Measurements from ENCODE around the gene ZNF746. TPM values are rescaled to one million over a fixed set of nuclear protein-coding genes. Genes with fewer than 3 reads are reported as not detected.
A peak's percentile ranks its signal among the peaks of the same experiment; 100 is the strongest.

The ZNF746 gene
- total and polyA plus RNA-seq, 4 experiments from 2014 or later = 3.7 to 25.6 (median 19.8) TPM

- ChIA-PET CTCF (ENCODE audit: partially characterized antibody) (interaction anchor here (0.6 to 5.1 kb wide), 12 partner anchors 8 to 280 kb away, joined by 3 to 43 read pairs (median 6); partner anchors contain the start of gene ZNF783), POLR2A (ENCODE audit: partially characterized antibody) (interaction anchor here (0.7 to 3.6 kb wide), 12 partner anchors 15 to 340 kb away, joined by 3 to 41 read pairs (median 4); partner anchors contain the start of genes ZNF398 and ZNF783)
- intact Hi-C loops (cut with micrococcal nuclease) = loop anchor here (1.0 to 5.0 kb wide), 4 partner anchors 37 to 220 kb away; partner anchors contain the start of genes ZNF212 and ZNF746
- H3K36me3 ChIP-seq (ENCODE audit: insufficient read depth, low read length) = peaks cover 16% of the 10 kb centered on the region
- H3K9me3 Mint-ChIP-seq = no peaks in the 10 kb centered on the region
- H3K27ac Mint-ChIP-seq = no peak overlapping the region
- peak in 1 of 5 donors; percentile 9 for DNase-seq
- no peak overlapping the region for H3K4me3 ChIP-seq (ENCODE audit: low read length in 2 of 2)
- peaks cover 2 to 28% of the 10 kb centered on the region in 2 donors for H3K36me3 Mint-ChIP-seq
- H3K4me1 ChIP-seq (ENCODE audit: insufficient read depth, low read length) = peaks cover 24% of the 10 kb centered on the region
- H3K9me3 ChIP-seq (ENCODE audit: control insufficient read depth in 1 of 2, low read length in 2 of 2) = no peaks in the 10 kb centered on the region
- H3K4me1 Mint-ChIP-seq = peaks cover 16 to 33% (median 28%) of the 10 kb centered on the region in 4 donors
- H3K27me3 ChIP-seq (ENCODE audit: insufficient read depth, low read length) = peaks cover 6% of the 10 kb centered on the region
- H3K27ac ChIP-seq (ENCODE audit: low read depth, low read length) = no peak overlapping the region
- peaks cover 0 to 3% of the 10 kb centered on the region in 2 donors for H3K27me3 Mint-ChIP-seq
- H3K4me3 Mint-ChIP-seq = no peak overlapping the region
Measured at GRCh38 chr7:149459540-149460452, 37.8 kb downstream of the ZNF746 start.

GRCh38 chr7:149459201-149459539 is 38.4 kb downstream of the ZNF746 start:
- no peaks in the 10 kb centered on the region for H3K9me3 ChIP-seq (ENCODE audit: control insufficient read depth in 1 of 2, low read length in 2 of 2)
- no peak for DNase-seq
- Mint-ChIP-seq H3K36me3 (peaks cover 8 to 34% of the 10 kb centered on the region in 2 donors), H3K27ac (peak overlapping the region in 6 of 7 donors; percentile 36 to 84 (median 66)), H3K4me1 (peaks cover 16 to 33% (median 28%) of the 10 kb centered on the region in 4 donors), H3K27me3 (peaks cover 0 to 3% of the 10 kb centered on the region in 2 donors), H3K9me3 (no peaks in the 10 kb centered on the region), H3K4me3 (peak overlapping the region; percentile 75 to 88 (median 83))
- no peak overlapping the region for H3K27ac ChIP-seq (ENCODE audit: low read depth, low read length)
- POLR2A ChIA-PET (ENCODE audit: partially characterized antibody) = interaction anchor here (0.7 to 3.6 kb wide), 2 partner anchors 37 to 312 kb away, joined by 3 to 41 read pairs; partner anchors contain the start of gene ZNF398
- intact Hi-C loops (cut with micrococcal nuclease) = no loop called here
- CTCF ChIA-PET (ENCODE audit: partially characterized antibody) = interaction anchor here (1.0 to 5.1 kb wide), 2 partner anchors 36 to 149 kb away, joined by 3 to 43 read pairs; no protein-coding TSS in a partner anchor
- H3K4me3 ChIP-seq (ENCODE audit: low read length in 2 of 2) = no peak overlapping the region
- H3K36me3 ChIP-seq (ENCODE audit: insufficient read depth, low read length) = peaks cover 18% of the 10 kb centered on the region
- H3K4me1 ChIP-seq (ENCODE audit: insufficient read depth, low read length) = peaks cover 24% of the 10 kb centered on the region
- H3K27me3 ChIP-seq (ENCODE audit: insufficient read depth, low read length) = peaks cover under 1% of the 10 kb centered on the region

- no peaks in the 10 kb centered on the region for H3K9me3 Mint-ChIP-seq
- Histone ChIP-seq H3K9me3 (ENCODE audit: control insufficient read depth in 1 of 2, low read length in 2 of 2) (no peaks in the 10 kb centered on the region), H3K27me3 (ENCODE audit: insufficient read depth, low read length) (no peaks in the 10 kb centered on the region), H3K27ac (ENCODE audit: low read depth, low read length) (no peak overlapping the region), H3K36me3 (ENCODE audit: insufficient read depth, low read length) (peaks cover 22% of the 10 kb centered on the region), H3K4me3 (ENCODE audit: low read length in 2 of 2) (no peak overlapping the region), H3K4me1 (ENCODE audit: insufficient read depth, low read length) (peaks cover 24% of the 10 kb centered on the region)
- intact Hi-C loops (cut with micrococcal nuclease) = no loop called here
- peaks cover 15 to 42% of the 10 kb centered on the region in 2 donors for H3K36me3 Mint-ChIP-seq
- H3K4me3 Mint-ChIP-seq = peak overlapping the region; percentile 75 to 88 (median 83)
- DNase-seq = no peak
- H3K27ac Mint-ChIP-seq = peak overlapping the region in 4 of 7 donors; percentile 70 to 77 (median 76)
- ChIA-PET CTCF (ENCODE audit: partially characterized antibody) (interaction anchor here (1.0 to 5.1 kb wide), 3 partner anchors 35 to 174 kb away, joined by 3 to 43 read pairs (median 3); no protein-coding TSS in a partner anchor), POLR2A (ENCODE audit: partially characterized antibody) (interaction anchor here (0.6 to 0.7 kb wide), 2 partner anchors 311 to 1764 kb away, joined by 3 read pairs; partner anchors contain the start of gene ZNF398)
- H3K4me1 Mint-ChIP-seq = peaks cover 16 to 33% (median 28%) of the 10 kb centered on the region in 4 donors
- no peaks in the 10 kb centered on the region for H3K27me3 Mint-ChIP-seq
Measured at GRCh38 chr7:149458235-149458634, 39.4 kb downstream of the ZNF746 start.

- Mint-ChIP-seq H3K27me3 (no peaks in the 10 kb centered on the region), H3K4me3 (peak overlapping the region in 5 of 8 donors; percentile 75 to 88 (median 83)), H3K36me3 (peaks cover 17 to 45% of the 10 kb centered on the region in 2 donors), H3K9me3 (no peaks in the 10 kb centered on the region), H3K4me1 (peaks cover 18 to 35% (median 30%) of the 10 kb centered on the region in 4 donors), H3K27ac (peak overlapping the region in 1 of 7 donors; percentile 75)
- no peak overlapping the region for H3K27ac ChIP-seq (ENCODE audit: low read depth, low read length)
- peaks cover 22% of the 10 kb centered on the region for H3K36me3 ChIP-seq (ENCODE audit: insufficient read depth, low read length)
- H3K9me3 ChIP-seq (ENCODE audit: control insufficient read depth in 1 of 2, low read length in 2 of 2) = no peaks in the 10 kb centered on the region
- POLR2A ChIA-PET (ENCODE audit: partially characterized antibody) = interaction anchor here (0.6 kb wide), 1 partner anchor 1764 kb away, joined by 3 read pairs; no protein-coding TSS in a partner anchor
- peaks cover 24% of the 10 kb centered on the region for H3K4me1 ChIP-seq (ENCODE audit: insufficient read depth, low read length)
- DNase-seq = no peak
- CTCF ChIA-PET (ENCODE audit: partially characterized antibody) = interaction anchor here (1.0 to 5.1 kb wide), 2 partner anchors 35 to 174 kb away, joined by 3 to 43 read pairs; no protein-coding TSS in a partner anchor
- no peaks in the 10 kb centered on the region for H3K27me3 ChIP-seq (ENCODE audit: insufficient read depth, low read length)
- intact Hi-C loops (cut with micrococcal nuclease) = no loop called here
- no peak overlapping the region for H3K4me3 ChIP-seq (ENCODE audit: low read length in 2 of 2)
Measured at GRCh38 chr7:149457766-149458165, 39.8 kb downstream of the ZNF746 start.

- POLR2A ChIA-PET (ENCODE audit: partially characterized antibody) = no interaction called here
- Histone ChIP-seq H3K27me3 (ENCODE audit: insufficient read depth, low read length) (no peaks in the 10 kb centered on the region), H3K27ac (ENCODE audit: low read depth, low read length) (no peak overlapping the region), H3K4me3 (ENCODE audit: low read length in 2 of 2) (no peak overlapping the region), H3K9me3 (ENCODE audit: control insufficient read depth in 1 of 2, low read length in 2 of 2) (no peaks in the 10 kb centered on the region), H3K4me1 (ENCODE audit: insufficient read depth, low read length) (peaks cover 24% of the 10 kb centered on the region), H3K36me3 (ENCODE audit: insufficient read depth, low read length) (peaks cover 22% of the 10 kb centered on the region)
- no peaks in the 10 kb centered on the region for H3K9me3 Mint-ChIP-seq
- peaks cover 18 to 47% of the 10 kb centered on the region in 2 donors for H3K36me3 Mint-ChIP-seq
- H3K27me3 Mint-ChIP-seq = no peaks in the 10 kb centered on the region
- peak overlapping the region in 3 of 8 donors; percentile 17 to 49 (median 34) for H3K4me3 Mint-ChIP-seq
- H3K27ac Mint-ChIP-seq = peak overlapping the region in 2 of 7 donors; percentile 8 to 66
- intact Hi-C loops (cut with micrococcal nuclease) = no loop called here
- no peak for DNase-seq
- CTCF ChIA-PET (ENCODE audit: partially characterized antibody) = no interaction called here
- peaks cover 20 to 36% (median 29%) of the 10 kb centered on the region in 4 donors for H3K4me1 Mint-ChIP-seq
Measured at GRCh38 chr7:149456506-149457421, 40.8 kb downstream of the ZNF746 start.

GRCh38 chr7:149455175-149455950 is 42.2 kb downstream of the ZNF746 start:
- Histone ChIP-seq H3K36me3 (ENCODE audit: insufficient read depth, low read length) (peaks cover 31% of the 10 kb centered on the region), H3K27me3 (ENCODE audit: insufficient read depth, low read length) (no peaks in the 10 kb centered on the region), H3K4me3 (ENCODE audit: low read length in 2 of 2) (no peak overlapping the region), H3K9me3 (ENCODE audit: control insufficient read depth in 1 of 2, low read length in 2 of 2) (no peaks in the 10 kb centered on the region), H3K4me1 (ENCODE audit: insufficient read depth, low read length) (peaks cover 17% of the 10 kb centered on the region), H3K27ac (ENCODE audit: low read depth, low read length) (no peak overlapping the region)
- Mint-ChIP-seq H3K4me3 (no peak overlapping the region), H3K9me3 (peaks cover 0 to 1% (median 0%) of the 10 kb centered on the region in 8 donors), H3K4me1 (peaks cover 18 to 29% (median 24%) of the 10 kb centered on the region in 4 donors), H3K27ac (no peak overlapping the region), H3K36me3 (peaks cover 27 to 55% of the 10 kb centered on the region in 2 donors), H3K27me3 (no peaks in the 10 kb centered on the region)
- no peak for DNase-seq
- intact Hi-C loops (cut with micrococcal nuclease) = no loop called here
- POLR2A ChIA-PET (ENCODE audit: partially characterized antibody) = no interaction called here
- CTCF ChIA-PET (ENCODE audit: partially characterized antibody) = interaction anchor here (1.0 kb wide), 1 partner anchor 15 kb away, joined by 3 read pairs; no protein-coding TSS in a partner anchor
